Neural progenitor cell (in vitro differentiated cells): ENCODE results near the gene TUT1.

ENCODE experiments used
- EZH2 ChIP-seq: fragments of 200-600 bp; sonication (generic); IDR thresholded peaks from 2 replicates; pipeline ENCODE4 v1.6.1; 2017; ENCODE audit warnings: antibody characterized with exemption, mild to moderate bottlenecking, moderate library complexity
- EZH2phosphoT487 ChIP-seq: fragments of 200-600 bp; sonication (generic); IDR thresholded peaks from 2 replicates; pipeline ENCODE4 v1.6.1; 2017; ENCODE audit warnings: antibody characterized with exemption
- TF ChIP-seq, protein P1 (sequence below): fragments of 200-600 bp; sonication (generic); IDR thresholded peaks from 2 replicates; pipeline ENCODE4 v1.5.1; 2017; ENCODE audit warnings: antibody characterized with exemption, mild to moderate bottlenecking

DNA sequence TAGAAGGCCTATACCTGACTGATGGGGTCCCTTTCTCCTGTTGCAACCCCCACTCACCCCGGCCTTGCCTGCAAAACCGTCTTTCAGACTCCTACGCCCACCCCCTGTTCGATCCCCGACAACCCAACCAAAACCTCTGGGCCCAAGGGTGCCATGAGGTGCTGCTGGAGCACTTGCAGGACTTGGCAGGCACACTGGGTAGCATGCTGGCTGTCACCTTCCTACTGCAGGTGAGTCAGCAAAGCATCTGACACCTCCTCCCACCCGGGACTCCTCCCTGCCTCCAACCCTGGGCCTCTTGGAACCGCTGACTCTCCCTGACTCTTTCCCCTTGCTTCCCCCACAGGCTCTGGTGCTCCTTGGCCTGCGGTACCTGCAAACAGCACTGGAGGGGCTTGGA, 23.0 kb upstream of the TUT1 start:
- TF ChIP-seq, protein P1, sequence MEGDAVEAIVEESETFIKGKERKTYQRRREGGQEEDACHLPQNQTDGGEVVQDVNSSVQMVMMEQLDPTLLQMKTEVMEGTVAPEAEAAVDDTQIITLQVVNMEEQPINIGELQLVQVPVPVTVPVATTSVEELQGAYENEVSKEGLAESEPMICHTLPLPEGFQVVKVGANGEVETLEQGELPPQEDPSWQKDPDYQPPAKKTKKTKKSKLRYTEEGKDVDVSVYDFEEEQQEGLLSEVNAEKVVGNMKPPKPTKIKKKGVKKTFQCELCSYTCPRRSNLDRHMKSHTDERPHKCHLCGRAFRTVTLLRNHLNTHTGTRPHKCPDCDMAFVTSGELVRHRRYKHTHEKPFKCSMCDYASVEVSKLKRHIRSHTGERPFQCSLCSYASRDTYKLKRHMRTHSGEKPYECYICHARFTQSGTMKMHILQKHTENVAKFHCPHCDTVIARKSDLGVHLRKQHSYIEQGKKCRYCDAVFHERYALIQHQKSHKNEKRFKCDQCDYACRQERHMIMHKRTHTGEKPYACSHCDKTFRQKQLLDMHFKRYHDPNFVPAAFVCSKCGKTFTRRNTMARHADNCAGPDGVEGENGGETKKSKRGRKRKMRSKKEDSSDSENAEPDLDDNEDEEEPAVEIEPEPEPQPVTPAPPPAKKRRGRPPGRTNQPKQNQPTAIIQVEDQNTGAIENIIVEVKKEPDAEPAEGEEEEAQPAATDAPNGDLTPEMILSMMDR: no peak
- TF ChIP-seq EZH2: no peak
- TF ChIP-seq EZH2phosphoT487: no peak
